GM21786 (cell line): Measurements from ENCODE around the gene CYB561D2.

Experiments used
- ATAC-seq: cut with Tn5 transposase; IDR thresholded peaks from one replicate; pipeline ENCODE4 v1.9.1; 2021; ENCODE audit not compliant: unreplicated experiment

The CYB561D2 gene

GRCh38 chr3:50359760-50360110, 9.1 kb downstream of the CYB561D2 start:
- no peak for ATAC-seq

- ATAC-seq: no peak
Observed at GRCh38 chr3:50364573-50365079, 14.0 kb downstream of the CYB561D2 start.

DNA sequence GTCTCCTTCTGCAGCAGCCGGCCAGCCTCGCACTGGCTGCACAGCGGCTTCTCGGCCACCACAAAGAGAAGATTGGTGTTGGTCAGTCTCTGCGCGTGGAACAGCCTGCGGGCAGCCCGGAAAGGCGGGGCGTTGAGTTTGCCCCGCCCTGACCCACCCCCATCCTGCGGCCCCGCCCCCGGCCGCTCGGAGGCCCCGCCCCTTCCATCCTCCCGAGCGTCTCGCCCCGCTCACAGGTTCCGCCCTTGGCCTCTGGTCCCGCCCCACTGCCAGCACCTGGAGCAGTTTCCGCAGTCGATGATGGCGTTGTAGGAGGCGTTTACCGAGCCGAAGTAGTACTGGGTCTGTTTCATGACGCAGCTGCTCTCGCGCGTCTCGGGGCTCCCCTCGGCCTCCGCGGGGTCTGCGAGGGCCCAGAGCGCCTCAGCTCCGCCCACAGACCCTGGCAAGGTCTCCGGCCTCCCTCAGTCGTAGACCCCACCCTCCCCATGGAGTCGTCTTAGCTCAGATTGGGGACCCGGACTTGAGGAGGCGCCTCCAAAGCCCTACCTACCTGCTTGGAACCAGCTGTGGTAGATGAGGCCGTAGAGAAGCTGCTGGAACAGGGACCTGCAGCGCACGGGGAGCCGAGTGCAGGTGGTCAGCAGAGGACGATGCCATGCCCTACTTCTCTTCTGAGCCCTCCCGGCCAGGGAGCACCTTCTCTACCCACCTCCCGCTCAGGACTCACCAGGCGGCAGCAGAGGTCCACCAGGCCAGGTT, 14.6 kb downstream of the CYB561D2 start:
- peak; percentile 87 for ATAC-seq

GRCh38 chr3:50365842-50366220, 15.2 kb downstream of the CYB561D2 start:
- ATAC-seq: no peak

DNA sequence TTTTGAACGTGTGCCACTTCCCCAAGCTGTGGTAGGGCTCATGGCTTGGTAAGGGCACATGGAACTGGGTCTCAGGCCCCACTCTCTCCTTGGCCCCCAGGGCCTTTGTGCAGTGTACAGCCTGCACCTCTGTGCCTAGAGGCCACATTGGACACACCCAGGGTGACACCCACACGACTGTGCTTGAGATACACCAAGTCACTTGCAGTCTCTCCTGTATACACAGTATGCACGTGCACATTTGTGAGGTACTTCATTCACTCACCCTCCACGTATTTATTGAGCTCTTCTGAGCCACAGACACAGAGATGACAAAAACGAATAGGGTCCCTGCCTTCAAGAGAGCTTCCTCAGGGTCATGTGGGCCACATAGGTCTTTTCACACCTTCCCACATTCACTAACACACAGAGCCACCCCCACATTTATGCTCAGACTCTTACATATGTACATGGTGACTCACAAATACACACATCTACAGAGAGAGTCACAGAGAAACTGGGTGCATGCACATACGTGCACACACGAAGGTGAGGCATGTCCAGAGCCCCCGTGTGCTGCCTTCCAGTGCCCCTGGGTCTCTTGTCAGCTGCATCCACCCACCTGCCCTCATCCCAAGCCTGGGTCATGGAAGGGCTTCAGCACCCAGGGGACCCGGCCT, 18.5 kb downstream of the CYB561D2 start:
- no peak for ATAC-seq

DNA sequence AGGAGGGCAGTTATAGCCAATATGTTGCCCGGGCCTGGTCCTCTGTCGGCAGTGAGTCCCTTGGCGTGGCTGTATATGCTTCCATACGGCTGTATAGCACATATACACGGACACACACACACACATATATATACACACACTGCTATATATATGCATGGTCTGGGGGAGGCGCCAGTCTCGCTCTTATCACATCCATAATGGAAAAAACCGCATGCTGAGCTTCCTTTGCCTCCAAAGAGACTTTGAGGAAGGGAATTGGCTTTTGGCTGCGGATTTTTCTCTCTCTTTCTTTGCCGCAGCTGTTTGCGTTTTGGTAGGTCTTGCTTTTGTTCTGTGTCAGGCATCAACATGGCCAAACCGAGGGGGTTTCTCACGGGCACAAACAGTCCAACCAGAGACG, 19.9 kb downstream of the CYB561D2 start:
- ATAC-seq: no peak

GRCh38 chr3:50371133-50371685, 20.5 kb downstream of the CYB561D2 start:
- ATAC-seq: no peak

DNA sequence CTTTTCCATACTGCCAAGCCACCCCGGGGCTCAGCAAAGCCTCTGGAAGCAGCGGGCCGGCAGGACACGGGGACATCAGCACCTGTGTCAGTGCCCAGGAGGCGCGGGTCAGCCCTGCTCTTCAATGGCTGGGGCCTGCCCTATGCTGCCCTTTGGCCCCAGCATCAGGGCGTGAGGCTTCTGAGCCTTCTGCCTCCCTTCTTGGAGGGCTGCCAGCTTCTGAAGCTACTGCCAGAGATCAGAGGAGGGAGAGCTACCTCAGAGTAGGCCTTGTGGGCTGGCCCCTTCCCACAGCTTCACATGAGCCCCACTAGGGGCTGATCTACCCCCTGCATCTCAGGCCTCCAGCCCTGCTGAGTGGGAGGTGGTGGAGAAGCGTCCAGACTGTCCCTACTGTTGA, 21.7 kb downstream of the CYB561D2 start:
- no peak for ATAC-seq

DNA sequence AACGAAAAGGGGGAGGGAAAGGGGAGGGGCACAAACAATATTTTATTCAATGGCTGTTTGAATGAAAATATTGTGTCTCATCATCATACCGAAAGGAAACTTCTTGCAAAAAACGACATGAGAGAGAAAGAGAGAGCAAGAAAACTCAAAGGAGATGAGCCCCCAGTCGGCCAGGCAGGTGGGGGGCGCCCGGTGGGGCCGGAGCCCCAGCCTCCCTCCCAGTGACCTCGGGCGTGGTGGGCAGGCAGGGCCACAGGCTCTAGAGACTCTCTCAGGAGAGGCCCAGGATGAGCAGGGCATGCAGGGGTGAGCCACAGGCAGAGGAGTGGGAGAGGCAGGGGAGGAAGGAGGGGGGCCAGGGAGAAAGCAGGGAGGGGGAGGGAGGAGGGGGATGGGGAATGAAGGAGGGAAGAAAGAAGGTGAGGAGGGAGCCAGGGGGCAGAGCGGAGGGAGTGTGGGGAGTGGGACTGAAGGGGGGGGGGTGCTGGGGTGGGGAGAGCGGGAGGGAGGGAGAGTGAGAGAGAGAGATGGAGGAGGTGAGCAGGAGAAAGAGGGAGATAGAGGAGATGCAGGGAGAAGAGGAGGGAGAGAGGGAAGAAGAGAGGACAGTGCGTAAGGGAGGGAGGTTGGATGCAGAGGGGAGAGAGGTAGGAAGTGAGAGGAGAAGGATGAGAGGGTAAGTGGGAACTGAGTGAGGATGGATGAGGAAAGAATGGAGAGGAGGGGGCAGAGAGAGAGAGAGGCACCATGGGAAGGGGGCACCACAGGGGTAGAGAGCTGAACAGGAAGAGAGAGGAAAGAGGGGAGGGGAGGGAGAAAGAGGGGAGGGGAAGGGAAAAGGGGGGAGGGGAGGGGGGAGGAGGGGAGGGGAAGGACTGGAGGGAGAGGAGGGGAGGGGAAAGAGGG, 22.7 kb downstream of the CYB561D2 start:
- no peak for ATAC-seq

DNA sequence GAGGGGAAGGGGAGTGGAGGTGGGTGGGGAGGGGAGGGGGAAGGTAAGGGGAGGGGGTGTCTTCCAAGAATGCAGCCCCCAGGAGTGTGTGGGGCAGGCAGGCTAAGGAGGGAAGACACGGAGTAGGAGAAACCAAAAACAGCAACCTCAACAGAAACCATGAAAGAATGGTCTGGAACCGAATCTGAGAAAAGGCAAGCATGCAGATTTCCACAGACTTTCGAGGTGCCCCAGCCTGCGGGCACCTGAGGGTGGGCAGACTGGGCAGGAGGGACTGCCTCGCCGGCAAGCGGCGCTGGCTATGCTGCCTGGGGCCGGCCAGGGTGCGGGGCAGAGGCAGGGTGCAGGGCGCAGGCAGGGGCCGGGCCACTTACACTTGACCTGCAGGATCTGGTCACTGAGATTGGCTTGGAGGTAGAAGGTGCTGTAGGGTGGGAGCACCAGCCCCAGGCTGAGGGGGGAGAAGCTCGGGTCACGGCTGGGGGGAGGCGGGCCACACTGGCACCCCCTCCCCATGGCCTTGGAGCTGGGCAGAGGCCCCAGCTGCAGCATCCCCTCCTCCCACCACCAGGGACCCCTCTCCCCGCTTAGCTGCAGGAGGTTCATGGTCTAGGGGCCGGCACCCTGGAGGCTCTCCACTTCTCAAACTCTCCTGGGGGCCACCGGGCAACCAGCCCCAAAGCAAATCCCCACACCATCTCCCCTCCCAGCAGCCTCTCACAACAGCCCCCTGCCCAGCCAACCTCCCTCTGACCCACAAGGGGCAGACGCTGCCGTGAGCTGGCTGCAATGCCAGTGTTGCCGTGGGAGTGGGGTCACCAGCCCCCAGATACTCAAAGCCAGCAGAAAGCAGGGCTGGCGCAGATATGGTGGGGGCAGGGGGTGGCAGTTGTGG, 23.9 kb downstream of the CYB561D2 start:
- no peak for ATAC-seq

- ATAC-seq: no peak
Observed at GRCh38 chr3:50375258-50375931, 24.7 kb downstream of the CYB561D2 start.

DNA sequence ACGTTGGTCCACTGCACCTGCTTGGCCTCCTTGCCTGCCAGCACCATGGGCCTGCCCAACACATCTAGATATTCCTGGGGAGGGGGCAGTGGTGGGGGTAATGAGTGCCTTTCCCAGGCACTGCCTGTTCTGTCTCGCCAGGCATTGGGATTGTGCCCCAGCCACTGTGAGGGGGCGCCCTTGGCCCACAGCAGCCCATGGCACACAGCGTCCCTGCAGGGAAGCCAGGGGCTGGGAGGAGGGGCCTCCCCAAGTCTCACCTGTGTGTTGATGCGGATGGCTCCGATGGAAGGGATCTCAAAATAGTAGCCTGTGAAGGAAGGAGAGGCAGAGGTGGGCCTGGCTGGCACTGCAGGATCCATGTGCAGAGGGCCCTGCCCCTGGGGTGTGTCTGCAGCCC, 27.4 kb downstream of the CYB561D2 start:
- no peak for ATAC-seq

GRCh38 chr3:50378757-50379156, 28.1 kb downstream of the CYB561D2 start:
- no peak for ATAC-seq

DNA sequence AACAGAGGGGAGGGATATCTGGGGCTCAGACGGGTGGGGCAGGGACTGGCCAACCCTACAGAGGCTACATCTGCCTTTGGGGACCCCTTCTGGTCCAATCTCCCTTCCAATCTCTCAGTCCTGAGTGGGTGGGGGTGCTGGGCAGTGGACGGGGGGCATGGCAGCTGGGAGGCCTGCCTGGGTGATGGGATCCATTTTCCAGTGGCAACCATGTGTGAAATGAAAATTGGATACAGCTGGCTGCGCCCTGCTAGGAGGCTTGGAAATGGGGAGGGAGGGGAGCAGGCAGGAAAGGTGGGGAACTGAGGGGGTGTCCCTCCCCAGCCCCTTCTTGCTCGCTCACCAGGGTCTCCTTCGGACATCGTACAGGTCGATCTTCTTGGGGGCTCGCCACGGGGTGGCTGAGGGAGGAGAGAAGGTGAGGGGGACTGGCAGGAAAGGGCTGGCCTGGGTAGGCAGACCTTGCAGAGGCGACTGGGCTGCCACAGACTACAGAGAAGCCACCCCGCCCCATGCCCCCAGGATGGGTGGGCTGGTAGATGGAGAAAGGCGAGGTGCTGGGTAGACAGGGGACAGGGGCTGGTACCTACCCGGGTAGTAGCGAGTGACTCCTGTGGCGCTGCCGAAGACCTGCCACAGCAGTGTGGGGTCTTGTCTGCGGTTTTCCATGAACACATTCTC, 29.9 kb downstream of the CYB561D2 start:
- no peak for ATAC-seq

DNA sequence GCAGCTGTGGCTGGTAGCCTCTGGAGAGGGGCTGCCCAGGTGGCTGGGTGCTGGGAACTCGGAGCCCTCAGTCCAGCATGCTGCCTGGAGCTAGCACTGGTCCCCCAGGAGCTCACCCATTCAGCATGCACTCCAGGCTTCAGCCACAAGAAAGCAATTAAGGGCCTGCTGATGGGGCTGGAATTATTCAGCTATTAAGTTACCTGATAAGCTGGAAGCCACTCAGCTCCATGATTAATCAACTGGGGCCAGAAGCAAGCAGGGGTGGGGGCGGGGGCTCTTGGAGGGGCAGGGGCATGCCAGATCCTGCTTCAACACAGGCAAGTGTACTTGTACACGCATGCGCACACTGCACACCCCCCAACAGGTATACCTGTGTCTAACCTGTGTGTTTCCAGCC, 30.7 kb downstream of the CYB561D2 start:
- ATAC-seq: no peak

DNA sequence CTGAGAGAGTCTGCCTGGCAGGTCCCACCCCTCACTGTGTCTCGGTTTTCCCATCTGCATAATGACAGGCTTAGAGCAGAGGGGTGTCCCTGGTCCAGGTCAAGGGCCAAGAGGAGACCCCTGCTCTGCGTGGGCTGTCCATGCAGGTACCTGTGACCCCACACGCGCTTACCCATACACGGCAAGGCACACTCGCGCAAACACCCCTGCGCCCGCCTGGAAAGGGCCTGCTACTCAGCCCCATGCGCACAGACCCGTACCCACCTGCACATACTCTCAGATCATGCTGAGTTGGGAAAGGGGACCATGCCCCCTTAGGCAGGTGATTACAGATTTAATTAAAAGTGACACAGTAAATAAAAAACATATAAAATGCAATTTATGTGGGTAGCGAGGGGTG, 32.1 kb downstream of the CYB561D2 start:
- no peak for ATAC-seq

- ATAC-seq: no peak
Observed at GRCh38 chr3:50383750-50384149, 33.1 kb downstream of the CYB561D2 start.

- ATAC-seq: no peak
Observed at GRCh38 chr3:50385754-50386153, 35.1 kb downstream of the CYB561D2 start.
